ENCODE data around the gene SPINK8.
A peak's percentile ranks its signal among the peaks of the same experiment; 100 is the strongest.
"Not testable (repeated sequence)": the region's sequence is repeated elsewhere in the genome, so short reads cannot be mapped to it uniquely, and the experiment has no call there.

The SPINK8 gene

DNA sequence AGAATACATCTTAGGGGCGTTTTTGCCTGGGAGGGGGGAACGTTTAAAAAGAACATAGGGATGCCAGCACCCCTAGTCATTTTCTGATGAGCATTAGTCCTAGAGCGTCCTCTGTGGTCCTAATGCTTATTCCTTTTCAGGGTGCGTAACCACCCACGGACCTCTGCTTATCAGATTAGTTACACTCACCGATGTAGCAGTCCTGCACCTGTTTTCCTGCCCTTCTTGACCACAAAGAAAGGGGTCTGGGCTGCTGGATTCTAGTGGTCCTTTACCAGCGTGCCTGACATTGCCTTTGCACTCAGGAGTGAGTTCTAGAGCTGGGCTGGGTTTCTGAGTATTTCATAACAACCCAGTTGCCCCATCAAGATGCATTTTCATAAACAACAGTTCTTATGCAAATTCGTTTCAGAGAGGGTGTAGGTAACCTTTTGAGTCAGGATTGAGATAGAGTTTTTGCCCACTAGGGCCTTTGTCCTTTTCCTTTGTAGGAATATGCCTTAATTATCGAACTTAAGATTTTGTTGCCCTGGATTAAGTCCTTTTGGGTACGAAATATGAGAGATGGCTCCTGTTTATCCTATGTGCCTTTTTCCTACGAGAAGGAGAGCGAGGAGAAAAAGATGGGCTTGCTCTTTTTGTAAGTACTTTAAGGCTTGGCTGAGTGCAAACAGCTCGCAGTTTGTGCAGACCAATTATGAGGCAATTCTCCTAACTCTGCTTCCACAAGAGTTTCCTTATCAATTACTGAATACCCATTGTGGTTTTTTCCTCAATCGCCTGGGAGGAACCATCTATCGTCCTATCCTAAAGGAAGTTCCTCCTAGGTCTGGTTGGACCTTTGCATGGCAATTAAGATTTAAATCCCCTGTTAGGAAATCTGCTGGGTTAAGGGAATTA lies at the start of gene SPINK8:
Gene SPINK8 (minus strand): TSS at position 316 of the 900 bp plus-strand sequence. CDS start 5,320 bp downstream, outside the sequence.
- not testable (repeated sequence) for DNase-seq (ENCODE audit: low read depth, low spot score)

DNA sequence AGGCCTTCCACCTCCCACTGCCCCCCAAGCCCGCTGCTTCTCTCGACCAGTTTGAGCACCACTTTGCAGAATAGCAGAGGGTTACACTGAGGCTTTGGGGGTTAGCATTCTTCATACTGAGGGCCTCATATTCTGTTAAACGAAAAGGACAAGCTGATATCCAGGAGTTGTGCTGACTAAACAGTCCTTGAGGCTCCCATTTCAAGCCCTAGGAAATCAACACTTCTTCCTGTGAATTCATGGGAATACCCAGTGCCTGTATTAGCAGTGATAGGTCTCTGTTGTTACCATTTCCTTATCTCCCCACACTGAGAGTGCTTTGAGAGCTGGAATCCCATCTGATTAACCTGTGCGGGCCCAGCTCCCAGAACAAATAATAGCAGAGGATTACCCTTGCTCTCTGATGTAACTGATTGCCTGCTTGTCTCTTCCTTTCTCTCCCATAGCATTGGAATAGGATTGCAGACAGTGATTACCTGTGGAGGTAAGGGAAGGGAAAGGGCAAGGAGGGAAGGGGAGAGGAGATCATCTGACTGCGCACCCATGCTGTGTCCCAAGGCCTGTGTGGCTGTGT lies 39.5 kb upstream of the SPINK8 start:
- DNase-seq (ENCODE audit: low read depth, low spot score) = no peak

DNA sequence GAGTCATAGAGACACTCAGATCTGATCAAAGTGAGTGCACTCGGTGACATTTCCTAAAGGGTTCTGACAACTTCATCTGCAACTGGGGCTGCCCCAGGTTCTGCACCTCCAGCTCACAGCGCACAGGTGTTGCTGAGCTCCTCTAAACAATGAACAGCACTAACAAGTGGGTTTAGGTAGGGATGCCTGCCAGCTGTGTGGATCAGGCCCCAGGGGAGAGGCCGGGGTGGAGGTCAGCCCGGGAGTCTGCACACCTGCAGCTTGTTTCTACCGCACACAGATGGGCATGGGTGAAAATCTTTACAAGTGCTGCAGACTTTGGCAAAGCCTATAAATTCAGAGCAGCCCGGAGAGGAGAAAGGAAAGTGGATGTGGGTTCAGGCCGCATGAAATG lies 38.9 kb upstream of the SPINK8 start:
- DNase-seq (ENCODE audit: low read depth, low spot score) = no peak

DNA sequence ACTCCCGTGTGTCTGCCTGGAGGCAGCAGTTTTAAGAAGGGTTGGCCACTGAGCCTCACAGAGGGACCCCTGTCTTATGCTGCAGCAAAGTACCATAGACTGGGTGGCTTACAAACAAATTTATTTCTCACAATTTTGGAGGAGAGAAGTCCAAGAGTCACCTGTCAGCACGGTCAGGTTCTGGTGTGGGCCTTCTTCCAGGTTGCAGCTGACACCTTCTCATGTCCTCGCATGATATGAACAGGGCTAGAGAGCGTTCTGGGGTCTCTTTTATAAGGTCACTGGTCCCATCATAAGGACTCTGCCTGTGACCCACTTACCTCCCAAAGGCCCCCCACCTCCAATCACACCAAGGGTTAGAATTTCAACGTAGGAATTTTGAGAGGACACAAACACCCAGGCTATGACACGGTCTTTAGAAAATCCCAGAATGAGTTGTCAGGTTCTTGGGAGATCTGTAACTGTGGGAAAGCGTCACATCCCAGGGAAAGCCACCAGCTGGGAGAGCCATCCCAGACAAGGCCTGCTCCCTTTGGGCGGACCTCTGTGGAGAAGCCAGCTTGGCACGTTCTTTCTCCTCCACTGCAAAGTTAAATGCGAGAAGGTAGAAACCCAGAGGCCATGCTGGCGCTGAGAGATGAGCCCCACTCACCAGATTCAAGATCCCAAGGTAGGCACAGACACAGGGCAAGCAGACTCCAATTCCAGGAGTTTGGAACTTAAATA lies 38.4 kb upstream of the SPINK8 start, which contains the start of gene FBXW12:
Gene FBXW12 (plus strand): TSS at position 569 of the 726 bp plus-strand sequence. CDS start 549 bp downstream, outside the sequence.
- no peak for DNase-seq (ENCODE audit: low read depth, low spot score)

DNA sequence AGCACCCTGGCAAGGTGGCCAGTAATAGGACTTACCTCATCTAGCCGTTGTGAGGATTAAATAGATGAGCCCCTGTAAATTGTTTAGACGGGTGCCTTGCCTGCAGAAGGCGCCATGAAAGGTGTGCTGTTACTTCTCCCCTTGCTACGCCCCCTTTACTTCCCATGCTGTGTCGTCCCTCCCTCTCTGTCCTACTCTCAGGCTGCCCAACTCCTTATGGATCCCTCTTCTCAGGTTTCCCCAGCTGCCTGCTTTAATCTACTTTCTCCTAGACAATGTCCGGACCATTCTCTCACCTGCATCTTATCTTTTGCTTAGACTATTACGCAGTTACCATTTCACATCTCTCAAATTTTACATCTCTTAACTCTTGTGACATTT lies 36.9 kb upstream of the SPINK8 start:
- DNase-seq (ENCODE audit: low read depth, low spot score) = no peak

DNA sequence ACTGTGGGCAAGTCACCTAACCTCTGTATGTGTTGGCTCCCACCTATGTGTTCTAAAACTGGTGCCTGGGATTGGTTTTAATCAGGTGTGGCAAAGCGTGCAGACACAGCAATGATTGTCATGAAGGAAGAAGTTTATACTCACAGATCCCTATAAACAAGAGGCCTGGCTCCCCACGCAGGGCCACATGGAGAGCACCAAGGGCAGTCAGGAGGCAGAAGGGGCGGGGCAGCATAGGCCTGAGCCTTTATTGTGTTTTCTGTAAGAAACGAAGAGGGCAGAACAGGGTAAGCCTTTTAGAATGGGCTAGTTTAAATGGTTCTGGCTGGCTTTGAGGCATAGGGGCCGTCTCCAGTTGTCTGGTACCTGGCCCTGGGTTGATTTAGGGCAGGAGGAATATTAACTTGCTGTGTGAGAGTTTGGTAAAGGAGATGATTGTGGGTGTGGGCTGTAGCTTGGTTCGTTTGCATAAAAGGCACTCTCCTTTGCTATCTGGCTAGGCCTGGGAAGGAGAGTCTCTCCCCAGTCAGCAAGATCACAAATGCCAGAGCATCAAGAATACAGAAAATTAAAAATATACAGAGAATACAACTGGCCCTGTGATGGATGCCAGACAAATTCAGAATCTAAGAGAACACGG lies 36.4 kb upstream of the SPINK8 start:
- no peak for DNase-seq (ENCODE audit: low read depth, low spot score)

DNA sequence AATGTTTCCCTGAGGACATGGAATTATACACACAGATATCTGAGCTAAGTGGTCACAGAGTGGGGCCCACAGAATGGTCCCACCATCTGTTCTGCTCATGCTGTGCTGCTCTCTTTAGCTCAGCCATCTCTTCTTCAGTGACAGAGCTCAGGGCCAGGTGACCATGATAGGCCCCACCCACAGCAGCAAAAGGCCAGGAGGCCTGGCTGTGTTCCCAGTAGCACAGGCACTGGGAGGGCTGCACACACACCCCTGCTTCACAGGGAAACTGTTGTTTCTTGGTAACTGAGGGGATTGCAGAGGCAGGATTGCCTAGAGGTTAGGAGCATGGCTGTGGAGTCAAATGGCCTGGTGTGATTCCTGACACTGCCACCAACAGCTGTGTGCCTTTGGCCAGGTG lies 33.7 kb upstream of the SPINK8 start:
- peak; percentile 14 for DNase-seq (ENCODE audit: low read depth, low spot score)

DNA sequence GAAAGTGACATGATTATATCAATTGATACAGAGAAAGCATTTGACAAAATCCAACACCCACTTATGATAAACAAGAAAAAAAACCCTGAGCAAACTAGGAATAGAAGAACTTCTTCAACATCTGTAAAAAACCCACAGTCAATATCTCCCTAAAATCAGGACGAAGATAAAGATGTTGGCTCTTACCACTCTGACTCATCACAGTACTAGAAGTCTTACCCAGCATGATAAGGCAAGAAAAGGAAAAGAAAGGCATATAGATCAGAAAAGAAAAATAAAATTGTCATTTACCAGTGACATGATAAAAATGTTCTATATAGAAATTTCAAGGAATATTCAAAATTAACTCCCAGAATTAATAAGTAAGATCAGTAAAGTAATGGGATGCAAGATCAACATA lies 31.4 kb upstream of the SPINK8 start:
- DNase-seq (ENCODE audit: low read depth, low spot score) = no peak

DNA sequence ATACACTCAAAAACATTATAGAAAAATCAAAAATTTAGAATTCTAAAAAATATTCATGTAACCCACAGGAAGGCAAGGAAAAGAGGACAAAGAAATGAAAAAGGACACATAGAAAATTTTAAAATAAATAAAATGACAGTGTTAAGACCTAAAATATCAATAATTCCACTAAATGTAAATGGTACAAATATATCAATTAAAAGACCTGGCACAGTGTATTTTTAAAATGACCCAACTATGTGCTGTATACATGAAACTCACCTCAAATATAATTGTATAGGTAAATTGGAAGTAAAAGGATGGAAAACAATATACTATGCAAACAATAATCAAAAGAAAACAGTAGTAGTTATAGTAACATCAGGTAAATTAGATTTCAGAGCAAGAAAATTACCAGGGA lies 28.5 kb upstream of the SPINK8 start:
- no peak for DNase-seq (ENCODE audit: low read depth, low spot score)

DNA sequence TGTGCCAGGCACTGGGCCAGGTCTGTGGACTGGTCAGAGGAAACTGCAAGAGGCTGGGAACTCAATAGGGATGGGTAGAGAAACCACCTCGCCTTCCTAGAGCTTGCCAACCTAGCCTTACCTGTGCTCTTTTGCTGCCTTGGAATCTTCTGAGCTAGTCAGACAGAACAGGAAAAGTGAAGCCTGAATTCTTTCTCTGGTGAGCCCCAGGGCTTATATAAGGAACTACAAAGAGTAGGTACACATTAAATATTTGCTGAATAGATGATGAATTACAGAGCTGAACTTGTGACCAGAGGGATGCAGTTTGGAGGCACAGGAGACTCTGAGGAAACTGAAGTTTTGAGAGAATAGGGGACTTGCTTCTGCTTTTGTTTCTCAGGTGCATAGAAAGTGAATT lies 23.0 kb upstream of the SPINK8 start:
- DNase-seq (ENCODE audit: low read depth, low spot score) = no peak

DNA sequence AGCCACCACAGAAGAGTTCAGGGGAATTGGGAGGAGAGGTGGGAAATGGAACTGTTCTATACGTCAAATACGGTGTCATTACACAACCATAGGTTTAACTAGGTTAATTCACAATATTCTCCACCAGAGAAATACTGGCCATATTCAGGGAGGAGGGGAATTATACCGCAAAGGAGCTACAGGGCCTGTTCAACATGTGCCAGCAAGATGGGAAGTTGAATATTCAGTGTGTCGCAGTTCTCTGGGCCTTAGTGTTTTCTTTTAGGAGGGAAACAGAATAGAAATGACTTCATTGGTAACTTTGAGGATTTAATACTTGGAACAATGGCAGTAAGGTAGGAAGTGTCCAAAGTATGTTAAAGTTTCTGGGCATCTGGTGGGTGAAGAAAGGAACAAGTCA lies 20.5 kb upstream of the SPINK8 start:
- no peak for DNase-seq (ENCODE audit: low read depth, low spot score)

DNA sequence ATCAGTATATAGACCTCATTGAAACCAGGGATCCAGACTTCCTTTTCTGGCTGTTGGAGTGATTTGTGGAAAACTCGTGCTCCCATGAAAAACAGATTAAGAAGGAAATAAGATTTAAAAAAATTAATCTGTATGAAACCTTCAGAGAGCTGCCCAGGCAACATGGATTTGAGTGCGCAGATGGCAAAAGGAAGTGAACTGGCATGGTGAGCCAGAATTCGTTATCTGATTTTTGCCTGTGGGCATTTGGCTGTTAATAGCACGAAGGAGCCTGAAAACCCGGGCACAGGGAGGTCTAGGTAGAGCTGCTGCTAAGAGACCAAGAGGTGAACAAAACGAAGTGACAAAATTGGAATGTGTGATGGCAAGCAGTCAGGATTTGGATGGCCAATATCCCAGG lies 19.1 kb upstream of the SPINK8 start:
- DNase-seq (ENCODE audit: low read depth, low spot score) = no peak

DNA sequence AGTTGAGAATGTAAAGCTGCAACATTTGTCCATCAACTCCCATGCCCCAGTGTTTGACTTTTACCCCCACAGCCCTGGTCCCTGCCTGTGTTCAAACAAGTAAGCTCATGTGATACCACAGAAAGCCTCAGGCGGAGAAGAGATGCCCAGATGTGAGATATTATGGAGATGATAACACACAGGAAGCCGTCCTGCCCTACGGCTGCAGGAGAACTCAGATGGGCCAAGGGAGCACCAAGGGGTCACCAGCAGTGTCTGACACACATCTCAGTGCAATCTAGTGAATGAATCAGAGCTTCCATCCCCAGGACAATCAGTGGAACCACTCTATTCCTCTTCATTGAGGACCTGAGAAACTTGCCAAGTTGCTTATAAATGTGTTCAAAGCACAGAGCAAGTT lies 14.0 kb upstream of the SPINK8 start:
- no peak for DNase-seq (ENCODE audit: low read depth, low spot score)

DNA sequence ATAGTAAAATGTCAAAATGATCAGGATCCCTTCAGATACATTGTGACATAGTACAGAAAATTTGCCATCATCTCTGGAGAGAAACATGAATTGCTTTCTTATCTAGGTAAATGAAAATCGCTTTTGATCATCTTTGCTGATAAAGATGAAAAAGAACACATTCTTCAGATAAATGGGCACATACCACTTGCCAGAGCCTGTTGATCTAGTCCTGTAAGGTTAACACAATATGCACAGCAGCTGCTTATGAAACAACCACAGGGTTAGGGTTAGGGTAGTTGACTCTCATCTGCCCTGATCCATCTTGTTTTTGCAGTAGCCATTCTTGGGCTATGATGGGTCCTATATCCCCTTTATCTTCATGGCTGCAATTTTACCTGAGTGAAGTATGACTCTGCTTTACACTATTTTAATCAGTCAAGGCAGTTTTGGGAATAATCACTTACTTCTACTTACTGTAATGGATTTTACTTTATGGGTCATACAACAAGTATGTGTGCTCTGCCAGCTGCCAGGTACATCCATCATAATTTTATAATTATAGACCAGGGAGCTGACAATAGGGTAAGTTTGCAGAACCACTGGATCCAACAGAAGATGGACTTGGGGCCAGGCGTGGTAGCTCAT lies 12.6 kb upstream of the SPINK8 start:
- DNase-seq (ENCODE audit: low read depth, low spot score) = no peak

DNA sequence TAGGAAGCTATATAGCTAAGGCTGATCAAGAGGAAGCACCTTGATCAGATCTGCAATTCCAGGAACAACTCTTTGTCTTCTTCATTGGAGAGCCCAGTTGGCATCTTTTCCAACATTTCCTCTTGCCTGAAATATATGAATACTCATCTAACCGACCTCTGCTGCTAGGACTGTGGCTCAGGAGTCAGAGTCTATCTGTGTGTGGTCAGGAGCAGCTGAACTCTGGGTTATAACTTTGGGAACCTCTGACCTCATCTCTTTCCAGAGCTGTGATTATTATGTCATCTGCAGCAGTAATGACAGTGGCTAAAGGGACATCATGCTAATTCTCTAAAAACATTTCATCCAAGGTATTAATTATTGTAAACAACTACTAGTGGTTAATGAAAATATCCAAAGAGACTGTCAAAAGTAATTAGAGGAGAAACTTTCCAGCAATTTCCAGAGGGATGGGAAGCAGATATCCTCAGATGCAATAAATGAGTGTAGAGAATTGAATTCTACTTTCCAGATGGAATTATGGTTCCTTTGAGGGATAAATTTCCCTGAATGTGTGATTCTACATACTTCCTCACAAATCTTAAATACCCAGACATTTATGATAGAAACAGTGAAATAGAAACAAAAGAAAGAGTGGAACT lies 11.5 kb upstream of the SPINK8 start:
- DNase-seq (ENCODE audit: low read depth, low spot score) = no peak

DNA sequence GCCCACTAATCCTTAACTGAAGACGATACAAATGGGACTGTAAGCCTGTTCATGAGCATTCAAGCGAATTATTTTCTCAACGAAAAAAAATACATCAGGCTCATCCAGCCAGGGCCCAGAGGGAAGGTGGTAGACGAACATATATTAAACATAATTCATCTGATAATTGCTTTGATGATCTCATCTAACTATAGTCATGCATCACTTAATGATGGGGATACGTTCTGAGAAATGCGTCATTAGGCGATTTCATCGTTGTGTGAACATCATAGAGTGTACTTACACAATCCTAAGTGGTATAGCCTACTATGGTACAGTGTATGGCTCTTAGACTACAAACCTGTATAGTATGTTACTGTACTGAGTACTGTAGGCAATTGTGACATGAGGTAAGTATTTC lies 10.0 kb upstream of the SPINK8 start:
- DNase-seq (ENCODE audit: low read depth, low spot score) = no peak

DNA sequence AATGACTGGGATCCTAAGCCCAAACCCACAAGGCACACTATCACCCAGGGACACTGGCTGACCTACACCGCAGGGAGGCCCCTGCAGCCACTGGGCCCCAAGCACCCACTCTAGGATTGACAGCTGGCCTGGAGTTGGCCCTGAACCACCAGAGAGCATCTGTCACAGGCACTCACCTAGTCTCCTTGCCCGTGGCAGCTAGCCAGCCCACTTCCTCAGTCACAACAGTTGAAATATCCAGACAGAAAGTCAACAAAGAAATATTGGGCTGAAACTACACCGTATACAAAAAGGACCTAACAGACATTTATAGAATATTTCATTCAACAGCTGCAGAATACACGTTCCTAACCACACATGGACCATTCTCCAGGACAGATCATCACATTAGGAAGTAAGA lies 5.2 kb upstream of the SPINK8 start:
- peak; percentile 35 for DNase-seq (ENCODE audit: low read depth, low spot score)

DNA sequence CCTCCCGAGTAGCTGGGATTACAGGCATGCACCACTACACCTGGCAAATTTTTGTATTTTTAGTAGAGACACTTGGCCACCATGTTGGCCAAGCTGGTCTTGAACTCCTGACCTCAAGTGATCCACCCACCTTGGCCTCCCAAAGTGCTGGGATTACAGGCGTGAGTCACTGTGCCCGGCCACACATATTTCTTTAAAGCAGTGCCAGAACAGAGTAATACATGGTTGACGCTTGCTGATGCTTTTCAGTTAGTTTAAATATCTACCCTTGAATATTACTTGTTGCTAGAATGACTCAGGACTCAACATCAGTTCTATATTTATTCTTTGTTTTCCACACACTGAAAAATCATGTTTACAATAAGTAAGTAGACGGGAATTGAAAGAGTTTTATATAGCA lies 4.1 kb upstream of the SPINK8 start:
- DNase-seq (ENCODE audit: low read depth, low spot score) = peak; percentile 16

DNA sequence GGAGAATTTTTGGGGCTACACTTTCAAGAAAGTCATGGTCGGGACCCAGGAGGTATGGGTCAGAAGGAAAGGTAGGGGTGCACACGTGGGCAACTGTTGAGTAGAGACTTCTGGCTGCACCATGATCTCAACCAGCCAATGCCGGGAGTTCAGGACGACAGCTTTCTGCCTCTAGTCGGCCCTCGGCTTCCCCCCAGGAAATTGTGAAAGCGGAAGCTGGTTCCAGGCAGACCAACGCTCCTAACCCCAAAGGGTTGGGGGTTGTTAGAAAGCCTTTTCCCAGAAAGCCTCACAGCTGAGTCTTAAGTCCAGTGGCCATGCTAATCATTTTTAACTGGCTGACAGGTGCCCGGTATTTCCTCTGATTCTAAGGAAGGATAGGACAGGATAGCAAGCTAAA lies 1.8 kb upstream of the SPINK8 start:
- not testable (repeated sequence) for DNase-seq (ENCODE audit: low read depth, low spot score)

DNA sequence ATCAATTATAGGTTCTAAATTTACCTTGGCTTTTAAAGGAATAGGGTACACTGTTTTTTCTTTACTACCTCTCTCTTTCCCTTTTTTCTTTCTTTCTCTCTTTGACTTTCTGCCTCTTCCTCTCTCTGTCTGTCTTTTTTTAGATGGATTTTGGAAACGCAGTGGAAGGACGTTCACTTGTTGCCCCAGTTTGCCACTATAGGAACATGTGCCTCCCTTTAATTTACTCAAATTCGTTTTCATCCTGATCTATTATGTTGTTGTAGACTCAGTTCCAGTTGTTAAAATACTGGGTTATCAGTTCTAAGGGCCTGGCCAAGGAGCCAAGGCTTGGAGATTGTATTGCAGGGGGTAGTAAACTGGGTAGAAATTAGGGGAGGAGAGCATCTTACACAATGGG lies 1.1 kb upstream of the SPINK8 start:
- DNase-seq (ENCODE audit: low read depth, low spot score) = no peak
